Tibial nerve (tissue), 3 donors: ENCODE data around the gene ENC1.

Experiments used
- CTCF ChIP-seq, 5 experiments: fragments of 200-600 bp in 3 of 5; fragments of 450-650 bp in 2 of 5; sonication (generic) in 3 of 5; IDR thresholded peaks; one replicate each; pipeline ENCODE4 v1.5.1; 2016 to 2019; ENCODE audit warnings: antibody characterized with exemption in 5 of 5, mild to moderate bottlenecking in 3 of 5, moderate library complexity in 2 of 5
- POLR2A ChIP-seq, 2 donors: fragments of 450-650 bp; IDR thresholded peaks; one replicate each; pipeline ENCODE4 v1.6.1; 2017; ENCODE audit warnings: antibody characterized with exemption in 2 of 2, mild to moderate bottlenecking in 2 of 2, moderate library complexity in 2 of 2

- no peak for TF ChIP-seq CTCF (IDR thresholded peaks at IDR 0.05)
- TF ChIP-seq POLR2A (IDR thresholded peaks at IDR 0.05) = no peak
Measured at GRCh38 chr5:74596927-74597326, 43.6 kb downstream of the ENC1 start.
